GM18517 (cell line): ENCODE data around the gene TIAM2.

ENCODE experiments used
- ATAC-seq: cut with Tn5 transposase; IDR thresholded peaks from one replicate; pipeline ENCODE4 v1.9.1; 2021; ENCODE audit warnings: mild to moderate bottlenecking, moderate library complexity; ENCODE audit not compliant: unreplicated experiment

Gene TIAM2

DNA sequence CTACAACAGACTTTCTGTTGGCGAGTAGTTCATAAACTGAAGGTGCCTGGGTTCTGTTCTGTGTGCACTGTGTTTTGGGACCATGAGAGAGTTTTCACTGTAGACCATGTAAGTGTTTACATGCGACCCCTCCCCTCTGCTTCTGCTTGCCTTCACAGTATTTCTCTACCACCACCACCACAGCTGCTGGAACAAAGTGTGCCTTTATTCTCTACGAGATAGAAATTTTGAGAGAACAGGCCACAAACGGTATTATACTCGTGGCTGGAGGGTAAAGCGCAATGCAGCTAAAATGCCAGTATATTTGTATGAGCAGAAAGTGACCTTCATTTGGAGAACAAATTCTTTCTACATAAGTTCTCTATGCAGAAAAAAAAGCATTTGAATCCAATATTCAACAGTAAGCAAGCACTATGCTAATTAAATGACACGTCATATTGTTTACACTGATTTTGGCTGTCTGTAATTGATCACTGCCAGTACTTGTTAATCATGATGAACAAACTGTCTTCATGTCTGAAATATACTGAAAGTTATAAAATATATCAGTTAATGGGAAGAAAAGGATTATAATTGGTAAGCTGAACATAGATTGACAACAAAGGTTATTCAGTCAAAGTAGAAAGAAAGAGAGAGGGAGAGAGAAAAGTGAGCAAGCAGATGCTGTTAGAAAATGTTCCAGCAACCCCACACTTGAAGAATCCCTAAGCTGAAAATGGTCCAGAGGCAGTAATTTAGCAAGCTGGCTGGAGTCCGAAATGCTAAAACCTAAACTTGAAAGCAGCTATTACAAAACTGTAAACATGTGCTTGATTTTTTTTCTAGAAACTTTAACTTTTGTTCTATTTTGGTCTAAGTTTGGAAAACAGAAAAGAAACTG is 277.5 kb downstream of the TIAM2 start:
- no peak for ATAC-seq

DNA sequence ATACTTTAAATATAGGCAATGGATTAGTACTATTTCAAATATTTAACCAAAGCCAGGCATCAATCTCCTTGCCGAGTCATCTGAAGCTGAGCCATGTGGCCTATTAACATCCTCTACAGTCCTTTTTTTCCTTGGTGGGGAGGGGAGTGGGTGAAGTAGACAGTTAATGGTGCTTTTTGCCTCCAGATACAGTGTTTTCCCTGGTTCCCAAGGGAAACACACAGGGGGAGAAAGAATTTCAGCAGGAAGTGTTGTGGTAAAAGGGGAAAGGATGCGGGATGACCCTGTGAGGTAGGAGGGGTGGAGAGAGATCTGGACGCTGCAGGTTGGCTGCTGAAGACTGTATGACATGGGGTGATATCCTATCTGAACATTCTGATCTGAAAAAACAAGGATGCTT is 278.3 kb downstream of the TIAM2 start:
- ATAC-seq, result no peak

- ATAC-seq, result no peak
Observed at GRCh38 chr6:155274106-155274505, 279.0 kb downstream of the TIAM2 start.

GRCh38 chr6:155274533-155274932 is 279.4 kb downstream of the TIAM2 start:
- ATAC-seq, result no peak

DNA sequence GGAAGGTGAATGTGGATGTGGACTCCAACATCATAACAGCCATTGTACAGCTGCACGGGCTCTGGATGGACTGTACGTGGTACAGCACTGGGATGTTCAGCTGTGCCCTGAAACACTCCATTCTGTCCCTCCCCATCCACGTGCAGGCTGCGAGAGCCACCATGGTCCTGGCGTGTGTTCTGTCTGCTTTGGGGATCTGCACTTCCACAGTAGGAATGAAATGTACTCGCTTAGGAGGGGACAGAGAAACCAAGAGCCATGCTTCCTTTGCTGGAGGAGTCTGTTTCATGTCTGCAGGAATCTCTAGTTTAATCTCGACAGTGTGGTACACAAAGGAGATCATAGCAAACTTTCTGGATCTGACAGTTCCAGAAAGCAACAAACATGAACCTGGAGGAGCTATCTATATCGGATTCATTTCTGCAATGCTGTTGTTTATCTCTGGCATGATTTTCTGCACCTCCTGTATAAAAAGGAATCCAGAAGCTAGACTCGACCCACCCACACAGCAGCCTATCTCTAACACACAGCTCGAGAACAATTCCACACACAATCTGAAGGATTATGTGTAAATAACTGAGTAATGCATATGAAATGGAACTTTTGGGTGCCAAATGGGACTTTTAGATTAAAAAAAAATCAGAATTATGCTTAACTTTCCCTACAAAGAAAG is 280.8 kb downstream of the TIAM2 start:
- ATAC-seq, result no peak

DNA sequence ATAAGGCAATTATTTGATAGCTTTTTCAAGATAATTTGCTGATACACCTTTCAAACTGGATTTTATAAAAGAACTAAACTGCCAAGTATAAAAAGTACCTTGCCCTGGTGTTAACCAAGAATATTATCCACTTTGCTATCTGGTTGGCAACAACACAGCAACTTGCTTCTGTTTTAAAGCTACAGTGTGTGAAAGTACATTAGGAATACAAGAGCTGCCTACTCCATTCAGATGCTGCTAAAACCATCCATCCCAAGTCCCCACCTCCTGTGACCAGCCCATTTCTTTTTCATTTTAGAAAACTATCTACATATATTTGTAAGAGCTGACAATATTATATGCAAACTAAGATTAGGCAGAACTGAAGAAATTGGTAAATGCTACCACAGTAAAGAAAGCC is 281.5 kb downstream of the TIAM2 start:
- no peak for ATAC-seq

DNA sequence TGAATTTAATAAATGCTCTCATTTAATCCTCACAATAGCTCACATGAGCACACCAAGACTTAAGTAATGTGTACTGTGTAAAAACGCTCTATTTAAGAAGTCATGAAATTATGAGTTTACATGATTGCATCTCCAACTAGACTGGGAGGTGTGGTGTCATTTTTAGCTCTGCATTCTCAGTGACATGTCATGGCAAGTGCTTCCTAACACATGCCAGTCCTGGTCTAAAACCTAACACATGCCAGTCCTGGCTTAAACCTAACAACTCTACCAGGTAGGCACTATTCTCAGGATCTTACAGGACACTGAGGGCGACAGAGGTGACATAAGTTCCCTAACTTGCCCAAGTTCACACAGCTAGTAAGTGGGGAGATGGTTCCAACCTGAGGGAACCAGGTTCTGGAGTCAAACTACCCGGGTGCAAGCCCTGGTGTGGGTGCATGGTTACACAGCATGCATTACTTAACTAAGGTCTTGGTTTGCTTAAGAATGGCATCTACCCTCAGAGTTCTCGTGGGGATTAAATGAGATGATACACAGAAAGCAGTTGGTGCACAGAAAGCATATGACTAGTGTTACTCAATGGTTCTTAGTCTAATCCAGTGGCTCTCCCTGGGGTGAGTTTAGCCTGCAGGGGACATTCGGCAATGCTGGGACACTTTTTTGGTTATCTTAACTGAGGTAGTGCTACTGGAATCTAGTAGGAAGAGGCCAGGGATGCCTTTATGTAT is 283.4 kb downstream of the TIAM2 start:
- ATAC-seq, result no peak

- no peak for ATAC-seq
Observed at GRCh38 chr6:155284775-155285174, 289.7 kb downstream of the TIAM2 start.

- no peak for ATAC-seq
Observed at GRCh38 chr6:155287762-155288161, 292.6 kb downstream of the TIAM2 start.

DNA sequence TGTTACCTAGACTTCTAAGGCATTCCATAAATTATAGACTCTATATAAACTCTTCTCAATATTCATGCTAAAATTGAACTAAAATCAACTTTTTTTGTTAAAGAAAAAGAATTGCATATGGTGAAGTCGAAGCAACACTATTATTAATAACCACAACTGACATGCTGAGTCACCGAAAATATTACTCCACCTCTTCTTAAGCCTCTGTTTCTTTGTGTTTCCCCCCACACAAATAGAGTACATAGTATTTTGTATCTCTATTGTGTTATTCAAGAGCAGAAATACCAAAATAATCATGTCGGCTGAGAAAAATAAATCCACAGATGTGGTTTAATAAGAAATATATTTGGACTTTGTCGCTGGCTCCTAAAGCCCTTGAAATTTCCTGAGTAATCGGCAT is 295.4 kb downstream of the TIAM2 start:
- ATAC-seq, result no peak

DNA sequence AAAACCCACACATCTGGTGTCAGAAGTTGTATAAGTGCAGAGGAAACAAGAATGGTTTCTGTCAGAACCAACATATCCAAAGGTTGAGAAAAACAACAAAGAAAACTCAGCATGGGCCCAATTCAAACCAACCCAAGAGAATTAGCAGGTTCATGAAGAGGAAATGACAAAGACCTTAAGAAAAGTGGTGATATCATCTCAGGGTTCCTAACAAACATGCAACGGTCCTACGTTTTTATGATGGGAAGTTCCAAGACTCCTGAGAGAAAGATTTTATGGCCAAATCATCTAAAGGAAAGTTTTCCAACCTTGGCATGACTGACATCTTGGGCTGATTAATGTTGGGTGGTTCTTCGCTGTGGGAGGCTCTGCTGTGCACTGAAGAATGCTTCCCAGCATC is 296.2 kb downstream of the TIAM2 start:
- no peak for ATAC-seq

DNA sequence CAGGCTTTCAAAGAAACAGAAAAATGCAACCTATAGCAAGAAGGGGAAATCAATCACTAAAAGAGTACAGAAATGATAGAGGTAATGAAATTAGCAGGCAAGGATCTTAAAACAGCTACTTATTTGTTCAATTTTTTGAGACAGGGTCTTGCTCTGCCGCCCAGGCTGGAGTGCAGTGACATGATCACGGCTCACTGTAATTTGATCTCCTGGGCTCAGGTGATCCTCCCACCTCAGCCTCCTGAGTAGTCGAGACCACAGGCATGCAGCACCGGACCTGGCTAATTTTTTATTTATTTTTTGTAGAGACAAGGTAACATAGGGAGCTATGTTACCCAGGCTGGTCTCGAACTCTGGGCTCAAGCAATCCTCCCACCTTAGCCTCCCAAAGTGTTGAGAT is 297.6 kb downstream of the TIAM2 start:
- ATAC-seq, result no peak

- no peak for ATAC-seq
Observed at GRCh38 chr6:155297669-155298068, 302.6 kb downstream of the TIAM2 start.

GRCh38 chr6:155301867-155302266 is 306.8 kb downstream of the TIAM2 start:
- ATAC-seq, result no peak

- ATAC-seq, result no peak
Observed at GRCh38 chr6:155303361-155303870, 308.3 kb downstream of the TIAM2 start.

GRCh38 chr6:155306958-155307357 is 311.8 kb downstream of the TIAM2 start:
- ATAC-seq, result no peak
